A549 (cell line): ENCODE data around the gene COQ5. TPM values are rescaled to one million over a fixed set of nuclear protein-coding genes. Genes with fewer than 3 reads are reported as not detected.

Experiments
- BHLHE40 ChIP-seq: IDR thresholded peaks from 2 replicates; pipeline ENCODE4 v1.6.1; 2012; ENCODE audit warnings: low read depth, low read length, inconsistent platforms
- CBX2 ChIP-seq: fragments of 200-600 bp; sonication (generic); IDR thresholded peaks from 2 replicates; pipeline ENCODE4 v1.6.1; 2016; ENCODE audit warnings: low read depth, mild to moderate bottlenecking, borderline replicate concordance
- CEBPB ChIP-seq, 2 experiments: fragments of >200 bp in 1 of 2; sonication (Bioruptor Twin) in 1 of 2; formaldehyde crosslinking in 1 of 2; IDR thresholded peaks; 2 replicates each; pipeline ENCODE4 v1.6.1; 2012 to 2016
- CHD2 ChIP-seq: fragments of 150-350 bp; IDR thresholded peaks from 2 replicates; pipeline ENCODE4 v1.6.1; 2014; ENCODE audit warnings: low read length; ENCODE audit not compliant: partially characterized antibody
- EHF ChIP-seq: fragments of 250-450 bp; sonication (Bioruptor Pico); IDR thresholded peaks from 2 replicates; pipeline ENCODE4 v1.5.0; 2020; ENCODE audit warnings: mild to moderate bottlenecking
- EHMT2 ChIP-seq: fragments of 200-600 bp; sonication (generic); IDR thresholded peaks from 2 replicates; pipeline ENCODE4 v1.6.1; 2016; ENCODE audit warnings: antibody characterized with exemption, low read depth, mild to moderate bottlenecking, moderate library complexity
- FOSL2 ChIP-seq, 2 experiments: fragments of 450-650 bp in 1 of 2; fragments of >200 bp in 1 of 2; sonication (Bioruptor Twin) in 1 of 2; formaldehyde crosslinking; IDR thresholded peaks; 2 replicates each; pipeline versions ENCODE4 v1.5.0 to v1.6.1; 2016 to 2020; ENCODE audit warnings: mild to moderate bottlenecking in 1 of 2, moderate library complexity in 1 of 2
- GATA3 ChIP-seq: IDR thresholded peaks from 2 replicates; pipeline ENCODE4 v1.6.1; 2012; ENCODE audit warnings: borderline replicate concordance
- HDAC2 ChIP-seq: fragments of 200-600 bp; sonication (generic); IDR thresholded peaks from 2 replicates; pipeline ENCODE4 v1.6.1; 2016
- HEYL ChIP-seq: fragments of 250-450 bp; sonication (Bioruptor Pico); IDR thresholded peaks from 2 replicates; pipeline ENCODE4 v1.8.0; 2021; ENCODE audit warnings: mild to moderate bottlenecking, moderate library complexity
- HOXA7 ChIP-seq: fragments of 250-450 bp; sonication (Bioruptor Pico); IDR thresholded peaks from 2 replicates; pipeline ENCODE4 v1.5.0; 2020; ENCODE audit warnings: mild to moderate bottlenecking, moderate library complexity
- HOXB5 ChIP-seq: fragments of 250-450 bp; sonication (Bioruptor Pico); IDR thresholded peaks from 2 replicates; pipeline ENCODE4 v1.5.0; 2020; ENCODE audit warnings: mild to moderate bottlenecking, moderate library complexity
- KDM1A ChIP-seq: fragments of 200-600 bp; sonication (generic); IDR thresholded peaks from 2 replicates; pipeline ENCODE4 v1.6.1; 2016; ENCODE audit warnings: low read depth, mild to moderate bottlenecking
- MAFK ChIP-seq: fragments of 450-650 bp; IDR thresholded peaks from 2 replicates; pipeline ENCODE4 v1.6.1; 2014; ENCODE audit not compliant: partially characterized antibody
- MYC ChIP-seq: IDR thresholded peaks from 2 replicates; pipeline ENCODE4 v1.6.1; 2012; ENCODE audit warnings: mild to moderate bottlenecking, inconsistent platforms, low read length, improper control_type of control experiment, borderline replicate concordance
- NFE2L2 ChIP-seq: fragments of 150-350 bp; conservative IDR thresholded peaks from 2 replicates; pipeline ENCODE4 v1.6.1; 2014; ENCODE audit warnings: low read length
- PHF8 ChIP-seq: fragments of 200-600 bp; sonication (generic); IDR thresholded peaks from 2 replicates; pipeline ENCODE4 v1.6.1; 2016; ENCODE audit warnings: low read depth, mild to moderate bottlenecking, antibody characterized with exemption, moderate library complexity, borderline replicate concordance
- POLR2A ChIP-seq: IDR thresholded peaks from 2 replicates; pipeline ENCODE4 v1.6.1; 2012; ENCODE audit warnings: mild to moderate bottlenecking, low read length
- POLR2AphosphoS2 ChIP-seq: conservative IDR thresholded peaks from 2 replicates; pipeline ENCODE4 v1.6.1; 2012; ENCODE audit warnings: low read length, improper control_type of control experiment, inconsistent platforms
- RAD21 ChIP-seq, 2 experiments: fragments of >200 bp in 1 of 2; sonication (Bioruptor Twin) in 1 of 2; formaldehyde crosslinking in 1 of 2; IDR thresholded peaks in 1 of 2; conservative IDR thresholded peaks in 1 of 2; 2 replicates in 1 of 2; 3 replicates in 1 of 2; pipeline ENCODE4 v1.6.1; 2012 to 2018; ENCODE audit warnings: inconsistent platforms in 1 of 2
- RNF2 ChIP-seq: fragments of 200-600 bp; sonication (generic); IDR thresholded peaks from 2 replicates; pipeline ENCODE4 v1.6.1; 2016; ENCODE audit warnings: low read depth, mild to moderate bottlenecking, antibody characterized with exemption, moderate library complexity, borderline replicate concordance
- TFCP2L1 ChIP-seq: fragments of 250-450 bp; sonication (Bioruptor Pico); IDR thresholded peaks from 2 replicates; pipeline ENCODE4 v1.5.0; 2021; ENCODE audit warnings: mild to moderate bottlenecking
- ZFP36 ChIP-seq: fragments of 450-650 bp; IDR thresholded peaks from 2 replicates; pipeline ENCODE4 v1.6.1; 2014; ENCODE audit warnings: borderline replicate concordance; ENCODE audit not compliant: partially characterized antibody
- ZSCAN20 ChIP-seq: fragments of 250-450 bp; sonication (Bioruptor Pico); IDR thresholded peaks from 2 replicates; pipeline ENCODE4 v1.8.0; 2022; ENCODE audit warnings: mild to moderate bottlenecking, moderate library complexity
- polyA plus RNA-seq, 4 experiments: library from polyadenylated mRNA; depleted of rRNA in 3 of 4; stranded (reverse); fragments of >200 nt; fragmentation: RNase III in 1 of 4; extraction: RNeasy Plus Mini Kit Qiagen cat#74134 plus additional on column Dnase treatment in 1 of 4; gene quantifications; 2 replicates in 3 of 4; 3 replicates in 1 of 4; pipeline ENCODE4 v1.2.3, GENCODE V29; 2011 to 2017
- TF ChIP-seq, protein P1 (sequence below): fragments of >200 bp; sonication (Bioruptor Twin); formaldehyde crosslinking; IDR thresholded peaks from 3 replicates; pipeline ENCODE4 v1.5.1; 2016
- TF ChIP-seq, protein P2 (sequence below): fragments of 450-650 bp; IDR thresholded peaks from 2 replicates; pipeline ENCODE4 v1.6.1; 2014; ENCODE audit warnings: antibody characterized with exemption
- TF ChIP-seq, protein P3 (sequence below): IDR thresholded peaks from 2 replicates; pipeline ENCODE4 v1.6.1; 2012; ENCODE audit warnings: low read depth, borderline replicate concordance
- TF ChIP-seq, protein P4 (sequence below): IDR thresholded peaks from 2 replicates; pipeline ENCODE4 v1.6.1; 2012
- TF ChIP-seq, protein P5 (sequence below): fragments of >200 bp; sonication (Bioruptor Twin); formaldehyde crosslinking; IDR thresholded peaks from 3 replicates; pipeline ENCODE4 v1.6.1; 2016
- TF ChIP-seq, protein P6 (sequence below): fragments of >200 bp; sonication (Bioruptor Twin); formaldehyde crosslinking; IDR thresholded peaks from 2 replicates; pipeline ENCODE4 v1.6.1; 2016
- TF ChIP-seq, protein P7 (sequence below): fragments of 250-450 bp; sonication (Bioruptor Pico); IDR thresholded peaks from 2 replicates; pipeline ENCODE4 v1.5.0; 2021; ENCODE audit warnings: mild to moderate bottlenecking, moderate library complexity, borderline replicate concordance

The COQ5 gene
- polyA plus RNA-seq, 2 of the 4 experiments (the other 2 are of a cell fraction): 49.6 to 100.0 TPM

DNA sequence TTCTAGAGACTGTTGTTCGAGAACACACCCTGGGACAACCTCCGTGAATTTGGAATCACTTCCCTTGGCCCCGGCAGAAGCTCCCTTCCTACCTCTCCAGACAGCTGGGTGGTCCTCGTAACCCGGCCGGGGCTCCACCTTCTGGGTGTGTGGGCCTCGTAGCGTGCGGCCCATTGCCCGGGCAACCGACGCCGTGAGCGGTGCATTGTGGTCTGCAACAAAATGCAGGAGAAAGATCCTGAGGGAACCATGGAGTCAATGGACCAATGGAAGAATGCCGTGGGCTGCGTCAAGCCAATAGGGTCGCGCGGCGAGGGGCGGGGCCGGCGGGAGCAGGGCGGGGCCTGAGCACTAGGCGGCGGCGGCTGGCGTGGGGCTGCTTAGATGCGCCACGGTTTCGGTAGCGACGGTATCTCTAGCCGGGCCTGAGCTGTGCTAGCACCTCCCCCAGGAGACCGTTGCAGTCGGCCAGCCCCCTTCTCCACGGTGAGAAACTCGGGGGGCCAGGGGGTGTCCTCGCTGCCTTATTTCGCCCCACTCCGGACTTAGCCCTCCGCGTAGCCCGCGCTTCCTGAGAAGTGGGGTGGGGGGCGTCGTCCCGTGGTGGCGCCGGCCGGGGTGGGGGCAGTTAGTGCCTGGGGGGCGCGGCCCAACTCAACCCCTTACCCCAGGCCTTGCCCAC is 33.1 kb downstream of the COQ5 start, which contains the start of gene DYNLL1 (continued):
- TF ChIP-seq MYC: no peak
- no peak for TF ChIP-seq HOXB5 (CRISPR knock-in tag)
- TF ChIP-seq, protein P1, sequence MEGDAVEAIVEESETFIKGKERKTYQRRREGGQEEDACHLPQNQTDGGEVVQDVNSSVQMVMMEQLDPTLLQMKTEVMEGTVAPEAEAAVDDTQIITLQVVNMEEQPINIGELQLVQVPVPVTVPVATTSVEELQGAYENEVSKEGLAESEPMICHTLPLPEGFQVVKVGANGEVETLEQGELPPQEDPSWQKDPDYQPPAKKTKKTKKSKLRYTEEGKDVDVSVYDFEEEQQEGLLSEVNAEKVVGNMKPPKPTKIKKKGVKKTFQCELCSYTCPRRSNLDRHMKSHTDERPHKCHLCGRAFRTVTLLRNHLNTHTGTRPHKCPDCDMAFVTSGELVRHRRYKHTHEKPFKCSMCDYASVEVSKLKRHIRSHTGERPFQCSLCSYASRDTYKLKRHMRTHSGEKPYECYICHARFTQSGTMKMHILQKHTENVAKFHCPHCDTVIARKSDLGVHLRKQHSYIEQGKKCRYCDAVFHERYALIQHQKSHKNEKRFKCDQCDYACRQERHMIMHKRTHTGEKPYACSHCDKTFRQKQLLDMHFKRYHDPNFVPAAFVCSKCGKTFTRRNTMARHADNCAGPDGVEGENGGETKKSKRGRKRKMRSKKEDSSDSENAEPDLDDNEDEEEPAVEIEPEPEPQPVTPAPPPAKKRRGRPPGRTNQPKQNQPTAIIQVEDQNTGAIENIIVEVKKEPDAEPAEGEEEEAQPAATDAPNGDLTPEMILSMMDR: no peak
- no peak for TF ChIP-seq KDM1A
- no peak for TF ChIP-seq RNF2
- TF ChIP-seq TFCP2L1 (CRISPR knock-in tag): 0 out of 2 replicates have a peak, but pooled peaks have one; percentile 61
- TF ChIP-seq ZFP36: no peak
- no peak for TF ChIP-seq EHMT2
- no peak for TF ChIP-seq HDAC2
- TF ChIP-seq, protein P2, sequence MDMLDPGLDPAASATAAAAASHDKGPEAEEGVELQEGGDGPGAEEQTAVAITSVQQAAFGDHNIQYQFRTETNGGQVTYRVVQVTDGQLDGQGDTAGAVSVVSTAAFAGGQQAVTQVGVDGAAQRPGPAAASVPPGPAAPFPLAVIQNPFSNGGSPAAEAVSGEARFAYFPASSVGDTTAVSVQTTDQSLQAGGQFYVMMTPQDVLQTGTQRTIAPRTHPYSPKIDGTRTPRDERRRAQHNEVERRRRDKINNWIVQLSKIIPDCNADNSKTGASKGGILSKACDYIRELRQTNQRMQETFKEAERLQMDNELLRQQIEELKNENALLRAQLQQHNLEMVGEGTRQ: no peak
- TF ChIP-seq, protein P3, sequence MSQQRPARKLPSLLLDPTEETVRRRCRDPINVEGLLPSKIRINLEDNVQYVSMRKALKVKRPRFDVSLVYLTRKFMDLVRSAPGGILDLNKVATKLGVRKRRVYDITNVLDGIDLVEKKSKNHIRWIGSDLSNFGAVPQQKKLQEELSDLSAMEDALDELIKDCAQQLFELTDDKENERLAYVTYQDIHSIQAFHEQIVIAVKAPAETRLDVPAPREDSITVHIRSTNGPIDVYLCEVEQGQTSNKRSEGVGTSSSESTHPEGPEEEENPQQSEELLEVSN: peak; percentile 15
- peak; percentile 99 for TF ChIP-seq POLR2A
- TF ChIP-seq GATA3: no peak
- no peak for TF ChIP-seq POLR2AphosphoS2
- TF ChIP-seq, protein P4, sequence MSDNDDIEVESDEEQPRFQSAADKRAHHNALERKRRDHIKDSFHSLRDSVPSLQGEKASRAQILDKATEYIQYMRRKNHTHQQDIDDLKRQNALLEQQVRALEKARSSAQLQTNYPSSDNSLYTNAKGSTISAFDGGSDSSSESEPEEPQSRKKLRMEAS: peak; percentile 86
- TF ChIP-seq, protein P5, sequence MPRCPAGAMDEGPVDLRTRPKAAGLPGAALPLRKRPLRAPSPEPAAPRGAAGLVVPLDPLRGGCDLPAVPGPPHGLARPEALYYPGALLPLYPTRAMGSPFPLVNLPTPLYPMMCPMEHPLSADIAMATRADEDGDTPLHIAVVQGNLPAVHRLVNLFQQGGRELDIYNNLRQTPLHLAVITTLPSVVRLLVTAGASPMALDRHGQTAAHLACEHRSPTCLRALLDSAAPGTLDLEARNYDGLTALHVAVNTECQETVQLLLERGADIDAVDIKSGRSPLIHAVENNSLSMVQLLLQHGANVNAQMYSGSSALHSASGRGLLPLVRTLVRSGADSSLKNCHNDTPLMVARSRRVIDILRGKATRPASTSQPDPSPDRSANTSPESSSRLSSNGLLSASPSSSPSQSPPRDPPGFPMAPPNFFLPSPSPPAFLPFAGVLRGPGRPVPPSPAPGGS: peak; percentile 97
- no peak for TF ChIP-seq BHLHE40
- no peak for TF ChIP-seq RAD21 (conservative IDR thresholded peaks at IDR 0.05 in 1 of 2, IDR thresholded peaks at IDR 0.05 in 1 of 2)
- no peak for TF ChIP-seq HEYL (CRISPR knock-in tag)
- TF ChIP-seq ZSCAN20 (CRISPR knock-in tag): no peak
- no peak for TF ChIP-seq EHF (CRISPR knock-in tag)
- TF ChIP-seq, protein P6, sequence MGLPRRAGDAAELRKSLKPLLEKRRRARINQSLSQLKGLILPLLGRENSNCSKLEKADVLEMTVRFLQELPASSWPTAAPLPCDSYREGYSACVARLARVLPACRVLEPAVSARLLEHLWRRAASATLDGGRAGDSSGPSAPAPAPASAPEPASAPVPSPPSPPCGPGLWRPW: no peak
- no peak for TF ChIP-seq NFE2L2
- TF ChIP-seq, protein P7, sequence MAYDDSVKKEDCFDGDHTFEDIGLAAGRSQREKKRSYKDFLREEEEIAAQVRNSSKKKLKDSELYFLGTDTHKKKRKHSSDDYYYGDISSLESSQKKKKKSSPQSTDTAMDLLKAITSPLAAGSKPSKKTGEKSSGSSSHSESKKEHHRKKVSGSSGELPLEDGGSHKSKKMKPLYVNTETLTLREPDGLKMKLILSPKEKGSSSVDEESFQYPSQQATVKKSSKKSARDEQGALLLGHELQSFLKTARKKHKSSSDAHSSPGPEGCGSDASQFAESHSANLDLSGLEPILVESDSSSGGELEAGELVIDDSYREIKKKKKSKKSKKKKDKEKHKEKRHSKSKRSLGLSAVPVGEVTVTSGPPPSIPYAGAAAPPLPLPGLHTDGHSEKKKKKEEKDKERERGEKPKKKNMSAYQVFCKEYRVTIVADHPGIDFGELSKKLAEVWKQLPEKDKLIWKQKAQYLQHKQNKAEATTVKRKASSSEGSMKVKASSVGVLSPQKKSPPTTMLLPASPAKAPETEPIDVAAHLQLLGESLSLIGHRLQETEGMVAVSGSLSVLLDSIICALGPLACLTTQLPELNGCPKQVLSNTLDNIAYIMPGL (CRISPR knock-in tag): no peak
- no peak for TF ChIP-seq CHD2
- no peak for TF ChIP-seq CBX2
- TF ChIP-seq FOSL2 (IDR thresholded peaks at IDR 0.05): no peak
- no peak for TF ChIP-seq FOSL2 (CRISPR knock-in tag; IDR thresholded peaks at IDR 0.05)
- no peak for TF ChIP-seq HOXA7 (CRISPR knock-in tag)
- TF ChIP-seq CEBPB (IDR thresholded peaks at IDR 0.05): no peak
- TF ChIP-seq PHF8: peak; percentile 76; the same call in 1 of the 2 replicates
- no peak for TF ChIP-seq MAFK
